Measurements from ENCODE around the gene PAIP2B.
A peak's percentile ranks its signal among the peaks of the same experiment; 100 is the strongest.

Gene PAIP2B

DNA sequence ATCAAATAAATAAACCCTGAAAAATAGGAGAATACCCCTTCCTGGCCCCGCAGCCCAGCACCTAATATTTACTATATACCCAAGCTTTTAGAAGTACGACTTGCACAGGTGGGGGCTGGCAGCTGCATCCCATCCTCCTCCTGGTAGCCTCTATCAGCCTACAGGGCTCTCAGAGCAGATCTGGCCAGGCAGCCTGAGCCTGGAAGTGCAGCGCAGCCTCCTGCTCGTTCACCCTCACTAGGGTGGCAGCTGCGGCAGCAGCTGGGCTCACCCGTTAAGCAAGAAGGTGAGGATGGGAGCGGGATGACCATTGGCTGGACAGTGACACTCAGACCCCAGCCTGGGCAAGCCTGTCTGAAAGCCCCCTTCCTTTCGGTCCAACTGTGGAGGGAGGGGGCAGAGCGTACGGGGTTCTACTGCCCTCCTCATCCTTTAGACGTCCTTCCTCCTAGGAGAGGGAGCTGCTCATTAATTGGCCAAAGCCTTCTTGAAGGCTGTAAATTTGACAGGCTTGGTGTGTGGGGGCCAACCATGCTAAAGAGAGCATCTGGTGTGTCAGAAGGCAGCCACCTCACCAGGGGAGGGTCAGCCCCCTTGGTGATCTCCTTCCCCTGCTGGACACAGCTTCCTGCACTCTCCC, 73.2 kb downstream of the PAIP2B start:
- no peak for ATAC-seq
- peaks cover 6% of the 10 kb centered on the region for H3K27me3 Mint-ChIP-seq
- no peak overlapping the region for H3K27ac Mint-ChIP-seq
- peaks cover 10% of the 10 kb centered on the region for H3K36me3 Mint-ChIP-seq (ENCODE audit: low read depth)
- DNase-seq = no peak
- H3K4me1 Mint-ChIP-seq = peaks cover 3% of the 10 kb centered on the region
- H3K9me3 Mint-ChIP-seq = no peaks in the 10 kb centered on the region
- no peak overlapping the region for H3K4me3 Mint-ChIP-seq

DNA sequence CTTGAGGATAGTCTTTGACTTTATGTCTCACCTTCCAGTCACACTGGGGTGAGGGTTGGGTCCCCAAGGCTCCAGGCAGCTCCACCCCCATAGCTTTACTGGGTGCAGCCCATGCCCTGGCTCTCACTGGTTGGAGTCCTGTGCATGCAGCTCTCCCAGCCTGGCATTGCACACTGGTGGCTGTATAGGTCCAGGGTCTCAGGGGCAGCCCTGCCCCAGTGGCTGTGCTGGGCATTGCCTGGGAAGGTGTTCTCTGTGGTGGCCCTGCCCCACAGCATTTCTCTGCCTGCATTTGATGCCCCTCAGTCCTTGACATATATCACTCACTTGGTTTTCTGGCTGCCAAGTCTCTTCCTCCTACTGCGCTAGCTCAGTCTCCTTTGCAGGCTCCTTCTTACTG, 75.3 kb downstream of the PAIP2B start:
- peaks cover 23% of the 10 kb centered on the region for H3K36me3 Mint-ChIP-seq (ENCODE audit: low read depth)
- H3K9me3 Mint-ChIP-seq = no peaks in the 10 kb centered on the region
- no peak overlapping the region for H3K27ac Mint-ChIP-seq
- H3K27me3 Mint-ChIP-seq = peaks cover 2% of the 10 kb centered on the region
- DNase-seq (no peak), ATAC-seq (no peak)
- no peaks in the 10 kb centered on the region for H3K4me1 Mint-ChIP-seq
- no peak overlapping the region for H3K4me3 Mint-ChIP-seq

DNA sequence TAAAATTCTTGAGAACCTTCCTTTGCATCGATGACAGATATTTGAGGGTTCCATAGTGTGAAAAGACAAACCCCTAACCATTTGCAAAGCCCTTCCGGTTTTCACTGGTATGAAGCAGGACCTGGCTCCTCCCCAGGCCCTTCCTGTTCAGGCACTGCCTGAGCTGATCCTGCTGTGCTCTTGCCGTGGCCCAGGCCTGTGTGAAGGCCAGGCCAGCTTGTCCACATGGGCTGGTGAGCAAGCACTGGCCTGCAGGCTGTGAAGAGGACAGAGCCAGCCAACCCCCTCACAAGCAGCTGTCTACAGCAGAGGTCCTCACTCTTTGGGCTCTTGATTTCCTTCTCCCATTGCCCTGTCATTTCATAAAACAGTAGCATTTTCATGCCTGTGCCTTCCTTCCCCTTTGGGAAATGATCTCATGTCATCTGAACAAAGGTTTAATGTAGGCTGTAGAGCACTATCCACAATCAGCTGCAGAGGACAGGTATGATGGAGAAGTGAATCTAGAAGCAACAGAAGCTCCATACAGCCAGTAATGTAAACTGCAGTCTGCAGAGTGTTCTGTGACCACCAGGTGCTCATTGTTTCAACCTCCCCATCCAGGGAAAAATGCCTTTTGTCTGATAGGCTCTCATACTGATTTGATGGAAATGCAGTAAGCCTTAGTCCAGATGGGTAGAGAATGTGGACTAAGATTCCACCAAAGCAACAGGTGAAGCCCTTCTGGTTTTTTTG, 76.7 kb downstream of the PAIP2B start:
- DNase-seq = no peak
- Mint-ChIP-seq H3K4me1 (no peaks in the 10 kb centered on the region), H3K27ac (no peak overlapping the region), H3K9me3 (no peaks in the 10 kb centered on the region), H3K4me3 (no peak overlapping the region), H3K27me3 (no peaks in the 10 kb centered on the region), H3K36me3 (ENCODE audit: low read depth) (peaks cover 31% of the 10 kb centered on the region)
- no peak for ATAC-seq

DNA sequence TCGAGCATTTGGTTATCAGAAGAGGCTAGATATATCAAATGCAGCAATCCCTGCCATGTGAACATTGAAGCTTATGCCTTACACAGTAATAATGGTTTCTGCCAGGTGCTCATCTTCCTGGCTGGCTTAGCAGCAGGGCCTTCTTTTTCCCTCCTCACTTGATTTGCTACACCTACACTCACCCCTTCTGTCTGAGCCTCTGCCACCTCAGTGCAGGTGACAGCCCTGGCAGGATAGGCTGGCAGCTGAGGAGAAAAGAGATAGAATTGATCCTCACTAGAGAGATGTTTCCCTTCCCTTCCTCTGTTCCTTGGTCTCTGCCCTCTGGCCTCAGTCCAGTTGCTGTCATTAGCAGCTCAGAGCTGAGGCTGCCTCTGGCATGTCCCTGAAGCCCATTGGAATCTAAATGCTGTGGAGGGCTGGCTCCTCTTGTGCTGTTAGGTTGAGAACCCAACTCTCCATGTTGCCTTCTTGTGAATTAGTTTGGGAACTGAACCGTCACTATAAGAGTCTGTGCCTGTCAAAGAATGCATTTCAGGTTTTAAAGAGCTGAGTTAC, 78.3 kb downstream of the PAIP2B start:
- Mint-ChIP-seq H3K36me3 (ENCODE audit: low read depth) (peaks cover 46% of the 10 kb centered on the region), H3K27me3 (no peaks in the 10 kb centered on the region), H3K4me1 (no peaks in the 10 kb centered on the region), H3K4me3 (no peak overlapping the region), H3K9me3 (no peaks in the 10 kb centered on the region), H3K27ac (peak overlapping the region; percentile 9)
- DNase-seq (no peak), ATAC-seq (no peak)

DNA sequence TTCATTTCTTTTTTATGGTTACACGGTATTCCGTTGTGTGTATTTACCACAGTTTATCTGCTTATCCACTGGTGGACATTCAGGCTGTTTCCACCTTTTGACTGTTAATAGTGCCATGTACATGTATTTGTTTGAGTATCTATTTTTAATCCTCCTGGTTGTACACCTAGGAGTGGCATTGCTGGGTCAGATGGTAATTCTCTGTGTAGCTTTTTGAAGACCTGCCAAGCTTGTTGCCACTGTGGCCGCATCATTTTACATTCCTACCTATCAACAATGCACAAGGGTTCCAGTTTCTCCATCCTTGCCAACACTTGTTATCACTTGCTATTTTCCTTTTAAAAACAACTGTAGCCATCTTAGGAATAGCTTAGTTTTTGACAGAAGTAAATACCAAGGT, 83.1 kb downstream of the PAIP2B start:
- Mint-ChIP-seq H3K27ac (peak overlapping the region; percentile 5), H3K27me3 (no peaks in the 10 kb centered on the region), H3K4me1 (no peaks in the 10 kb centered on the region), H3K9me3 (no peaks in the 10 kb centered on the region), H3K36me3 (ENCODE audit: low read depth) (peaks cover 65% of the 10 kb centered on the region), H3K4me3 (no peak overlapping the region)
- DNase-seq (no peak), ATAC-seq (no peak)

DNA sequence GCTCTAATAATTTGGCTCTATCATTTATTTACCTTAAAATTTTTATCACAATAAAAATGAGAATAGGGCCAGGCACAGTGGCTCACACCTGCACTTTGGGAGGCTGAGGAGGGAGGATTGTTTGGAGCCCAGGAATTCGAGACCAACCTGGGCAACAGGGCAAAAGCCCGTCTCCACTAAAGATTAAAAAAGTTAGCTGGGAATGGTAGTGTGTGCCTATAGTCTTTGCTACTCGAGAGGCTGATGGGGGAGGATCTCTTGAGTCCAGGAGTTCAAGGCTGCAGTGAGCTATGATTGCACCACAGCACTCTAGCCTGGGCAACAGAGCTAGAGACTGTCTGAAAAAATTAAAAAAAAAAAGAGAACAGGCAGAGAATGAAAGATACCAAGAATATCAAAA, 90.7 kb downstream of the PAIP2B start:
- Mint-ChIP-seq H3K27ac (no peak overlapping the region), H3K4me3 (no peak overlapping the region), H3K4me1 (no peaks in the 10 kb centered on the region), H3K9me3 (no peaks in the 10 kb centered on the region), H3K27me3 (no peaks in the 10 kb centered on the region), H3K36me3 (ENCODE audit: low read depth) (peaks cover 48% of the 10 kb centered on the region)
- ATAC-seq (no peak), DNase-seq (no peak)

DNA sequence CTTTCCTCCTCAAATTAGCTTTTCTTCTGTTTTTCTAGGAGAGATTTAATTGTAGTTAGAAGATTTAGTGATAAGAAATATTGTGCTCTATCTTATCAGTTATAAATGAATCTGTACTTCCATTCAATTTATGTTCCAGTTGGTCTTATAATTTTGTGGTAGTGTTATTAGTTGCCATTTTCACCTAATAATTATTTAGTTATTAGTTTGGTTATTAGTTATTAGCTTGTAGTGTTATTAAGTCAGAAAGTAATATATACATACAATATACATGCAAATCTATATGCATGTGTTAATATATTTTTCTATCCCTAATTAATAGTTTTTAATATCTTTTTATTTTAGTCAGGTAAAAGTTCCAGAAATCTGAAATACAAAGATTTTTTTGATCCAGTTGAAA, 93.3 kb downstream of the PAIP2B start:
- no peak overlapping the region for H3K27ac Mint-ChIP-seq
- DNase-seq (no peak), ATAC-seq (no peak)
- H3K36me3 Mint-ChIP-seq (ENCODE audit: low read depth) = peaks cover 27% of the 10 kb centered on the region
- H3K4me1 Mint-ChIP-seq = peaks cover 10% of the 10 kb centered on the region
- no peaks in the 10 kb centered on the region for H3K9me3 Mint-ChIP-seq
- no peaks in the 10 kb centered on the region for H3K27me3 Mint-ChIP-seq
- H3K4me3 Mint-ChIP-seq = no peak overlapping the region
